HCT116 (cell line): Measurements from ENCODE around the gene CCS. TPM values are rescaled to one million over a fixed set of nuclear protein-coding genes. Genes with fewer than 3 reads are reported as not detected.

Source experiments
- ATAC-seq: fragments of 200-7000 bp; cut with Tn5 transposase; 2 replicates; pipeline ENCODE4 v1.9.1; 2020; ENCODE audit warnings: mild to moderate bottlenecking, moderate library complexity
- BruUV-seq: library from RNA; stranded (reverse); fragments of 400-500 nt; replicated peaks from 2 replicates; lab custom pipeline; 2021; lab: Mats Ljungman, UMichigan
- CTCF ChIA-PET: fragments of 300-600 bp; sonication (Branson Sonifier 250); formaldehyde crosslinking; loops from one replicate; lab custom pipeline; 2021; ENCODE audit warnings: antibody characterized with exemption; lab: Charles Lee
- POLR2A ChIA-PET: fragments of 300-600, 350-600 bp; sonication (Branson Sonifier 250); formaldehyde crosslinking; loops from one replicate; lab custom pipeline; 2021; ENCODE audit warnings: antibody characterized with exemption; lab: Charles Lee
- RAD21 ChIA-PET, 2 experiments: fragments of 300-600 bp; sonication (Branson Sonifier 250); formaldehyde crosslinking; loops; one replicate each; lab custom pipeline; 2023; ENCODE audit warnings: low total read pairs in 2 of 2; ENCODE audit not compliant: uncharacterized antibody in 2 of 2, unreplicated experiment in 2 of 2, low non-redundant PET in 1 of 2; lab: Charles Lee
- DNase-seq: peaks from one replicate; pipeline ENCODE4 v3.0.0-alpha.2; 2010; ENCODE audit warnings: low read depth, low spot score
- H2AFZ ChIP-seq: fragments of 200-600 bp; shearing (Covaris generic), sonication (generic); 2 replicates; pipeline ENCODE4 v1.6.1; 2017; ENCODE audit warnings: low read depth, mixed run types, mixed read lengths, antibody characterized with exemption, low read length; ENCODE audit not compliant: poor library complexity, severe bottlenecking
- H3K27ac ChIP-seq: 2 replicates; pipeline ENCODE4 v1.5.1; 2012; ENCODE audit warnings: low read depth, low read length
- H3K27me3 ChIP-seq: fragments of 200-600 bp; sonication (generic); 2 replicates; pipeline ENCODE4 v1.6.1; 2016; ENCODE audit warnings: mixed run types, low read length, mixed read lengths; ENCODE audit not compliant: insufficient read depth
- H3K36me3 ChIP-seq, 2 experiments: fragments of 200-500 bp in 1 of 2; fragments of 200-600 bp in 1 of 2; sonication (Bioruptor generic) in 1 of 2; sonication (generic) in 1 of 2; 2 replicates each; pipeline versions ENCODE4 v1.5.1 to v1.6.1; 2014 to 2016; ENCODE audit warnings: low read length in 2 of 2, inconsistent platforms in 1 of 2, mixed read lengths in 1 of 2, mixed run types in 1 of 2; ENCODE audit not compliant: insufficient read depth in 2 of 2, control insufficient read depth in 1 of 2
- H3K4me1 ChIP-seq, 2 experiments: fragments of 200-600 bp in 1 of 2; sonication (generic) in 1 of 2; 2 replicates each; pipeline versions ENCODE4 v1.5.1 to v1.6.1; 2012 to 2017; ENCODE audit warnings: low read length in 2 of 2, inconsistent platforms in 1 of 2, mild to moderate bottlenecking in 1 of 2, mixed read lengths in 1 of 2, mixed run types in 1 of 2, moderate library complexity in 1 of 2; ENCODE audit not compliant: insufficient read depth in 2 of 2, control insufficient read depth in 1 of 2
- H3K4me2 ChIP-seq: fragments of 200-600 bp; sonication (generic); 2 replicates; pipeline ENCODE4 v1.6.1; 2017; ENCODE audit warnings: mixed run types, low read length, mixed read lengths
- H3K4me3 ChIP-seq, 2 experiments: fragments of 200-600 bp in 1 of 2; sonication (generic) in 1 of 2; replicated peaks in 1 of 2; 2 replicates each; pipeline ENCODE4 v1.5.1; 2011 to 2016; ENCODE audit warnings: low read length in 2 of 2, control low read depth in 1 of 2, low read depth in 1 of 2, mild to moderate bottlenecking in 1 of 2, mixed read lengths in 1 of 2, mixed run types in 1 of 2
- H3K79me2 ChIP-seq: fragments of 200-600 bp; sonication (generic); 2 replicates; pipeline ENCODE4 v1.6.1; 2017; ENCODE audit warnings: mild to moderate bottlenecking, mixed run types, low read length, moderate library complexity, mixed read lengths; ENCODE audit not compliant: insufficient read depth
- H3K9ac ChIP-seq: fragments of 200-600 bp; sonication (generic); 2 replicates; pipeline ENCODE4 v1.6.1; 2016; ENCODE audit warnings: low read length, mixed read lengths
- H3K9me2 ChIP-seq: fragments of 200-600 bp; sonication (generic), shearing (Covaris generic); 2 replicates; pipeline ENCODE4 v1.6.1; 2017; ENCODE audit warnings: mixed run types, mild to moderate bottlenecking, moderate library complexity; ENCODE audit not compliant: insufficient read depth
- H3K9me3 ChIP-seq, 2 experiments: fragments of 200-500 bp in 1 of 2; fragments of 200-600 bp in 1 of 2; sonication (Bioruptor generic) in 1 of 2; sonication (generic) in 1 of 2; 2 replicates each; pipeline ENCODE4 v1.6.1; 2014 to 2017; ENCODE audit warnings: low read length in 2 of 2, mixed read lengths in 2 of 2, inconsistent platforms in 1 of 2, low read depth in 1 of 2, mild to moderate bottlenecking in 1 of 2, mixed run types in 1 of 2, moderate library complexity in 1 of 2; ENCODE audit not compliant: control insufficient read depth in 1 of 2, insufficient read depth in 1 of 2
- H4K20me1 ChIP-seq: fragments of 200-600 bp; sonication (generic), shearing (Covaris generic); 2 replicates; pipeline ENCODE4 v1.6.1; 2017; ENCODE audit warnings: mixed run types, mild to moderate bottlenecking, moderate library complexity; ENCODE audit not compliant: insufficient read depth
- EGR1 ChIP-seq: IDR thresholded peaks from 2 replicates; pipeline ENCODE4 v1.6.1; 2012; ENCODE audit warnings: low read depth
- EZH2 ChIP-seq: fragments of 200-600 bp; sonication (generic); IDR thresholded peaks from 2 replicates; pipeline ENCODE4 v1.6.1; 2017; ENCODE audit warnings: antibody characterized with exemption, mixed run types
- FOSL1 ChIP-seq: IDR thresholded peaks from 2 replicates; pipeline ENCODE4 v1.6.1; 2012; ENCODE audit warnings: low read depth
- SIN3A ChIP-seq: IDR thresholded peaks from 2 replicates; pipeline ENCODE4 v1.6.1; 2012; ENCODE audit warnings: low read depth
- SP1 ChIP-seq: IDR thresholded peaks from 2 replicates; pipeline ENCODE4 v1.6.1; 2012; ENCODE audit warnings: low read depth
- SRF ChIP-seq: IDR thresholded peaks from 2 replicates; pipeline ENCODE4 v1.6.1; 2012; ENCODE audit warnings: low read depth
- YY1 ChIP-seq: IDR thresholded peaks from 2 replicates; pipeline ENCODE4 v1.6.1; 2011; ENCODE audit warnings: low read length, low read depth, moderate library complexity, mild to moderate bottlenecking; ENCODE audit not compliant: insufficient replicate concordance; ENCODE audit errors: extremely low read depth
- intact Hi-C: fragments of 100-400 bp; cut with micrococcal nuclease; formaldehyde crosslinking; loops from 2 replicates; pipeline ENCODE4 v1.10.0; 2022
- total RNA-seq: library from RNA; stranded (reverse); gene quantifications from one replicate; pipeline ENCODE4 v1.2.1, GENCODE V29; 2021; ENCODE audit not compliant: unreplicated experiment

CCS gene
- total RNA-seq, 1 experiment from 2014 or later, result 40.6 TPM

- BruUV-seq, result no TSS peak
- Histone ChIP-seq H3K27ac (no peak overlapping the region), H3K36me3 (peaks cover 22 to 39% of the 10 kb centered on the region in 2 experiments; a peak in 3 of 4 replicates), H3K4me3 (no peak overlapping the region), H3K4me2 (no peak overlapping the region), H3K9me3 (no peaks in the 10 kb centered on the region), H2AFZ (no peak overlapping the region), H3K79me2 (peaks cover 100% of the 10 kb centered on the region), H3K4me1 (peaks cover 3 to 17% of the 10 kb centered on the region in 2 experiments), H4K20me1 (peaks cover 13% of the 10 kb centered on the region; the same call in 1 of the 2 replicates), H3K27me3 (no peaks in the 10 kb centered on the region), H3K9me2 (no peaks in the 10 kb centered on the region), H3K9ac (no peak overlapping the region)
- no peak for TF ChIP-seq FOSL1
- no peak for TF ChIP-seq SP1
- TF ChIP-seq EZH2, result no peak
- TF ChIP-seq EGR1, result no peak
- TF ChIP-seq SIN3A, result no peak
- TF ChIP-seq SRF, result no peak
- no peak for TF ChIP-seq YY1
- DNase-seq, result no peak
- ATAC-seq, result no peak
- CTCF ChIA-PET, result no interaction called here
- POLR2A ChIA-PET, result no interaction called here
- intact Hi-C loops, result no loop called here
- RAD21 ChIA-PET, result no interaction called here
Observed at GRCh38 chr11:66632952-66633351, 40.0 kb downstream of the CCS start.

DNA sequence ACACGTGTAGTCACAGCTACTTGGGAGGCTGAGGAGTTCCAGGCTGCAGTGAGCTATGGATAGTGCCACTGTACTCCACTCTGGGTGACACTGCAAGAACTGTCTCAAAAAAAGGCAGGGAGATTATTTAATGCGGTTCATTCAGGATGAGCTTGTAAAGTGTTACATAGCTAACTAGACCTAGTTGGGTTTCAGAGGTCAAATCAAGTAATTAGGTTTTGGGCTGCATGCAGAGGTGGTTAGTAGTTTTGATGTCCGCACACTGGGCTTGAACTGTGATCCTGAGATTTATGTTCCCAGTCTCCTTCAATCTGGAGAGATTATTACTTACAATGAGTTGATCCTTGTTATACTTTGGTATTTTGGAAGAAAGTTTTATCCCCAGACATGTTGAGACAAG lies 43.4 kb downstream of the CCS start:
- TF ChIP-seq SRF, result no peak
- no peak for TF ChIP-seq SIN3A
- no peak for TF ChIP-seq EZH2
- Histone ChIP-seq H3K27ac (peak overlapping the region; percentile 72; the same call in 1 of the 2 replicates), H3K9ac (no peak overlapping the region), H3K36me3 (peaks cover 21 to 35% of the 10 kb centered on the region in 2 experiments), H3K9me2 (no peaks in the 10 kb centered on the region), H3K9me3 (no peaks in the 10 kb centered on the region), H3K4me3 (no peak overlapping the region), H3K4me2 (no peak overlapping the region), H3K4me1 (peaks cover 4 to 29% of the 10 kb centered on the region in 2 experiments), H3K79me2 (peaks cover 98% of the 10 kb centered on the region), H2AFZ (no peak overlapping the region), H3K27me3 (no peaks in the 10 kb centered on the region), H4K20me1 (peaks cover 35% of the 10 kb centered on the region; the same call in 1 of the 2 replicates)
- ChIA-PET RAD21 (no interaction called here), POLR2A (interaction anchor here (3.8 kb wide), 1 partner anchor 20 kb away, joined by 36 read pairs; the partner anchor contains the start of gene RBM14), CTCF (interaction anchor here (1.7 kb wide), 1 partner anchor 44 kb away, joined by 5 read pairs; the partner anchor contains the start of genes CCDC87 and CCS)
- no TSS peak for BruUV-seq
- no peak for ATAC-seq
- DNase-seq, result no peak
- intact Hi-C loops, result no loop called here
